Breast epithelium (tissue), 4 donors: Measurements from ENCODE around the gene MTUS2. TPM values are rescaled to one million over a fixed set of nuclear protein-coding genes. Genes with fewer than 3 reads are reported as not detected.

ENCODE experiments used
- DNase-seq, 2 donors: peaks; one replicate each; pipeline ENCODE4 v3.0.0-alpha.2; 2019; ENCODE audit warnings: low spot score in 2 of 2
- H3K27ac ChIP-seq, 2 donors: fragments of 200-600 bp; sonication (generic) in 1 of 2; one replicate each; pipeline ENCODE4 v1.5.1; 2016 to 2019; ENCODE audit warnings: mild to moderate bottlenecking in 1 of 2
- H3K27me3 ChIP-seq, 2 donors: fragments of 200-600 bp; sonication (generic) in 1 of 2; one replicate each; pipeline versions ENCODE4 v1.5.1 to v1.6.0; 2017 to 2019; ENCODE audit warnings: control low read depth in 1 of 2, mild to moderate bottlenecking in 1 of 2
- H3K36me3 ChIP-seq: fragments of 200-600 bp; one replicate; pipeline ENCODE4 v1.5.1; 2019
- H3K4me1 ChIP-seq, 2 donors: fragments of 200-600 bp; sonication (generic); one replicate each; pipeline ENCODE4 v1.5.1; 2016 to 2019; ENCODE audit warnings: control low read depth in 1 of 2
- H3K4me3 ChIP-seq, 3 donors: fragments of 200-600 bp; sonication (generic); 1 replicate in 2 of 3; 2 replicates in 1 of 3; pipeline ENCODE4 v1.5.1; 2016 to 2019; ENCODE audit warnings: mild to moderate bottlenecking in 3 of 3, moderate library complexity in 2 of 3
- H3K9me3 ChIP-seq, 2 donors: fragments of 200-600 bp; sonication (generic) in 1 of 2; one replicate each; pipeline ENCODE4 v1.5.1; 2016 to 2019; ENCODE audit warnings: control low read depth in 1 of 2
- CTCF ChIP-seq, 3 donors: fragments of 450-650 bp; IDR thresholded peaks; one replicate each; pipeline ENCODE4 v1.5.1; 2016 to 2017; ENCODE audit warnings: antibody characterized with exemption in 3 of 3, mild to moderate bottlenecking in 3 of 3, moderate library complexity in 3 of 3
- POLR2A ChIP-seq: fragments of 450-650 bp; IDR thresholded peaks from one replicate; pipeline ENCODE4 v1.6.1; 2016; ENCODE audit warnings: antibody characterized with exemption, mild to moderate bottlenecking, moderate library complexity
- POLR2AphosphoS5 ChIP-seq, 3 donors: sonication (generic); formaldehyde crosslinking; IDR thresholded peaks; one replicate each; pipeline ENCODE4 v1.6.1; 2017; ENCODE audit warnings: antibody characterized with exemption in 3 of 3
- intact Hi-C: fragments of 100-400 bp; cut with DNase I; formaldehyde crosslinking; loops from one replicate; pipeline ENCODE4 v1.15.1; 2023; ENCODE audit warnings: low total_unique reads
- total RNA-seq, 3 donors: library from RNA; depleted of rRNA; stranded (reverse); fragments of >200 nt; gene quantifications; one replicate each; pipeline ENCODE4 v1.1.0, GENCODE V29; 2016

MTUS2 gene
- total RNA-seq, 3 donors from 2014 or later = under 0.01 to 1.0 TPM; not detected in 1

GRCh38 chr13:29459813-29460355 lies 639.7 kb downstream of the MTUS2 start:
- no peak for DNase-seq
- Histone ChIP-seq H3K4me1 (peaks cover 0 to 8% of the 10 kb centered on the region in 2 donors), H3K27ac (no peak overlapping the region), H3K9me3 (no peaks in the 10 kb centered on the region), H3K27me3 (no peaks in the 10 kb centered on the region), H3K4me3 (no peak overlapping the region), H3K36me3 (no peaks in the 10 kb centered on the region)
- intact Hi-C loops = no loop called here
- TF ChIP-seq CTCF (IDR thresholded peaks at IDR 0.05) (no peak), POLR2AphosphoS5 (IDR thresholded peaks at IDR 0.05) (no peak), POLR2A (no peak)

GRCh38 chr13:29464105-29464679 lies 644.1 kb downstream of the MTUS2 start:
- DNase-seq = no peak
- Histone ChIP-seq H3K4me1 (no peaks in the 10 kb centered on the region), H3K9me3 (no peaks in the 10 kb centered on the region), H3K36me3 (no peaks in the 10 kb centered on the region), H3K27me3 (no peaks in the 10 kb centered on the region), H3K27ac (no peak overlapping the region), H3K4me3 (no peak overlapping the region)
- TF ChIP-seq POLR2A (no peak), POLR2AphosphoS5 (IDR thresholded peaks at IDR 0.05) (no peak), CTCF (IDR thresholded peaks at IDR 0.05) (no peak)
- intact Hi-C loops = no loop called here

GRCh38 chr13:29465741-29466293 lies 645.7 kb downstream of the MTUS2 start:
- no peak overlapping the region for H3K4me3 ChIP-seq
- no peaks in the 10 kb centered on the region for H3K9me3 ChIP-seq
- peak in 1 of 2 donors; percentile 75 for DNase-seq
- intact Hi-C loops = no loop called here
- peak overlapping the region; percentile 62 to 63 for H3K27ac ChIP-seq
- TF ChIP-seq CTCF (IDR thresholded peaks at IDR 0.05) (no peak), POLR2AphosphoS5 (IDR thresholded peaks at IDR 0.05) (no peak), POLR2A (no peak)
- no peaks in the 10 kb centered on the region for H3K36me3 ChIP-seq
- no peaks in the 10 kb centered on the region for H3K27me3 ChIP-seq
- no peaks in the 10 kb centered on the region for H3K4me1 ChIP-seq

- H3K36me3 ChIP-seq = no peaks in the 10 kb centered on the region
- DNase-seq = no peak
- H3K27me3 ChIP-seq = no peaks in the 10 kb centered on the region
- H3K4me1 ChIP-seq = no peaks in the 10 kb centered on the region
- intact Hi-C loops = no loop called here
- no peak overlapping the region for H3K4me3 ChIP-seq
- H3K9me3 ChIP-seq = no peaks in the 10 kb centered on the region
- no peak overlapping the region for H3K27ac ChIP-seq
- TF ChIP-seq CTCF (IDR thresholded peaks at IDR 0.05) (no peak), POLR2A (no peak), POLR2AphosphoS5 (IDR thresholded peaks at IDR 0.05) (no peak)
Measured at GRCh38 chr13:29471551-29471950, 651.4 kb downstream of the MTUS2 start.

- Histone ChIP-seq H3K27ac (no peak overlapping the region), H3K27me3 (no peaks in the 10 kb centered on the region), H3K4me1 (no peaks in the 10 kb centered on the region), H3K4me3 (no peak overlapping the region), H3K36me3 (no peaks in the 10 kb centered on the region), H3K9me3 (no peaks in the 10 kb centered on the region)
- TF ChIP-seq POLR2AphosphoS5 (IDR thresholded peaks at IDR 0.05) (no peak), CTCF (IDR thresholded peaks at IDR 0.05) (peak; percentile 42 to 67 (median 63))
- no peak for DNase-seq
- intact Hi-C loops = no loop called here
Measured at GRCh38 chr13:29472332-29472961, 652.3 kb downstream of the MTUS2 start.
